Kidney (tissue), 14 donors: ENCODE data around the gene ACTN2. TPM values are rescaled to one million over a fixed set of nuclear protein-coding genes. Genes with fewer than 3 reads are reported as not detected.

Experiments used
- DNase-seq, 5 donors: peaks; one replicate each; pipeline ENCODE4 v3.0.0-alpha.2; 2013 to 2020
- FAIRE-seq: peaks from 2 replicates; lab custom pipeline; 2012; peaks lifted over from hg19 to GRCh38; lab: Jason Lieb, UNC
- H3K27ac ChIP-seq, 2 donors: one replicate each; pipeline ENCODE4 v1.7.0; 2013; ENCODE audit warnings: low read depth in 2 of 2, low read length in 2 of 2, inconsistent platforms in 1 of 2
- H3K27me3 ChIP-seq: one replicate; pipeline ENCODE4 v1.7.1; 2013; ENCODE audit warnings: low read length, inconsistent platforms; ENCODE audit not compliant: control insufficient read depth, insufficient read depth
- H3K36me3 ChIP-seq, 3 donors: one replicate each; pipeline versions ENCODE4 v1.7.0 to v1.7.1; 2013; ENCODE audit warnings: low read length in 3 of 3, control low read depth in 1 of 3, inconsistent platforms in 1 of 3; ENCODE audit not compliant: insufficient read depth in 3 of 3, control insufficient read depth in 2 of 3
- H3K4me1 ChIP-seq, 3 donors: one replicate each; pipeline versions ENCODE4 v1.7.0 to v1.7.1; 2013; ENCODE audit warnings: low read length in 3 of 3, inconsistent platforms in 1 of 3, low read depth in 1 of 3; ENCODE audit not compliant: control insufficient read depth in 2 of 3, insufficient read depth in 2 of 3
- H3K4me3 ChIP-seq, 3 donors: one replicate each; pipeline versions ENCODE4 v1.7.0 to v1.8.1; 2013; ENCODE audit warnings: low read length in 3 of 3, control low read depth in 1 of 3, inconsistent platforms in 1 of 3
- H3K9ac ChIP-seq, 3 donors: one replicate each; pipeline versions ENCODE4 v1.7.0 to v1.7.1; 2013; ENCODE audit warnings: low read length in 3 of 3, control low read depth in 1 of 3, inconsistent platforms in 1 of 3
- H3K9me3 ChIP-seq, 3 donors: one replicate each; pipeline versions ENCODE4 v1.7.0 to v1.7.1; 2013; ENCODE audit warnings: low read length in 3 of 3, control low read depth in 1 of 3, inconsistent platforms in 1 of 3; ENCODE audit not compliant: control insufficient read depth in 2 of 3, insufficient read depth in 1 of 3
- CTCF ChIP-seq: IDR thresholded peaks from 3 replicates; pipeline ENCODE4 v1.5.1; 2012; ENCODE audit warnings: mild to moderate bottlenecking, moderate library complexity, borderline replicate concordance; ENCODE audit not compliant: insufficient read depth; ENCODE audit errors: extremely low read depth
- intact Hi-C: fragments of 100-400 bp; cut with DNase I; formaldehyde crosslinking; loops from one replicate; pipeline ENCODE4 v1.11.1; 2022
- polyA plus RNA-seq: library from polyadenylated mRNA; stranded (reverse); fragments of 350-450 nt; fragmentation: Illumina TruSeq; extraction: RNeasy Lipid Tissue Mini Kit (QIAGEN cat#74804); gene quantifications from one replicate; pipeline ENCODE4 v1.2.3, GENCODE V29; 2014; ENCODE audit warnings: low read depth, low replicate concordance; ENCODE audit not compliant: insufficient read depth
- total RNA-seq: library from RNA; stranded (reverse); fragmentation: NEBNext Ultra II Directional; extraction: Animal tissue kit (Norgen Biotek cat#: 25700); gene quantifications from one replicate; pipeline ENCODE4 v1.2.1, GENCODE V29; 2021
- donor health status: control.
- donor health status: control.
- donor health status: control.
- donor health status: control.
- donor health status: control.
- donor health status: DM: yes; HTN: yes; CAD: no.
- donor health status: Normal renal cell carcinoma (clear cell type).

ACTN2 gene
- total and polyA plus RNA-seq, 2 donors from 2014 or later, result 0.60 to 1.6 TPM

- no peaks in the 10 kb centered on the region for H3K9me3 ChIP-seq
- intact Hi-C loops, result no loop called here
- no peaks in the 10 kb centered on the region for H3K27me3 ChIP-seq
- TF ChIP-seq CTCF, result no peak
- no peak overlapping the region for H3K4me3 ChIP-seq
- DNase-seq (no peak), FAIRE-seq (no peak)
- no peaks in the 10 kb centered on the region for H3K4me1 ChIP-seq
- H3K9ac ChIP-seq, result no peak overlapping the region
- H3K27ac ChIP-seq, result no peak overlapping the region
- no peaks in the 10 kb centered on the region for H3K36me3 ChIP-seq
Measured at GRCh38 chr1:236700903-236701302, 14.6 kb downstream of the ACTN2 start.

- Histone ChIP-seq H3K4me1 (no peaks in the 10 kb centered on the region), H3K4me3 (no peak overlapping the region), H3K9me3 (no peaks in the 10 kb centered on the region), H3K36me3 (no peaks in the 10 kb centered on the region), H3K9ac (no peak overlapping the region), H3K27me3 (no peaks in the 10 kb centered on the region), H3K27ac (no peak overlapping the region)
- no peak for FAIRE-seq
- no peak for DNase-seq
- TF ChIP-seq CTCF, result no peak
- intact Hi-C loops, result no loop called here
Measured at GRCh38 chr1:236701782-236702181, 15.5 kb downstream of the ACTN2 start.

- H3K36me3 ChIP-seq, result no peaks in the 10 kb centered on the region
- FAIRE-seq, result no peak
- H3K4me1 ChIP-seq, result no peaks in the 10 kb centered on the region
- DNase-seq, result no peak
- intact Hi-C loops, result no loop called here
- H3K9ac ChIP-seq, result no peak overlapping the region
- H3K27ac ChIP-seq, result no peak overlapping the region
- H3K4me3 ChIP-seq, result no peak overlapping the region
- TF ChIP-seq CTCF, result no peak
- no peaks in the 10 kb centered on the region for H3K9me3 ChIP-seq
- no peaks in the 10 kb centered on the region for H3K27me3 ChIP-seq
Measured at GRCh38 chr1:236702791-236703394, 16.6 kb downstream of the ACTN2 start.

GRCh38 chr1:236705771-236706170 lies 19.5 kb downstream of the ACTN2 start:
- H3K4me1 ChIP-seq, result no peaks in the 10 kb centered on the region
- no peaks in the 10 kb centered on the region for H3K9me3 ChIP-seq
- intact Hi-C loops, result no loop called here
- H3K4me3 ChIP-seq, result no peak overlapping the region
- no peak for DNase-seq
- H3K27me3 ChIP-seq, result no peaks in the 10 kb centered on the region
- H3K27ac ChIP-seq, result no peak overlapping the region
- FAIRE-seq, result no peak
- no peak overlapping the region for H3K9ac ChIP-seq
- no peak for TF ChIP-seq CTCF
- H3K36me3 ChIP-seq, result no peaks in the 10 kb centered on the region
